Cardiac septum (tissue), 1 donor: ENCODE results near the gene MPC1. TPM values are rescaled to one million over a fixed set of nuclear protein-coding genes. Genes with fewer than 3 reads are reported as not detected.
A peak's percentile ranks its signal among the peaks of the same experiment; 100 is the strongest.

ENCODE experiments used
- DNase-seq: peaks from one replicate; pipeline ENCODE4 v3.0.0-alpha.2; 2020; ENCODE audit warnings: low spot score
- intact Hi-C: fragments of 100-400 bp; cut with DNase I; formaldehyde crosslinking; loops from one replicate; pipeline ENCODE4 v1.14.0; 2022
- long read RNA-seq: library from polyadenylated mRNA; unstranded; transcript quantifications from one replicate; pipeline ENCODE4 v2.0.0, GENCODE V29; 2021
- total RNA-seq: library from RNA; stranded (reverse); fragmentation: NEBNext Ultra II Directional; extraction: Animal tissue kit (Norgen Biotek cat#: 25700); gene quantifications from one replicate; pipeline ENCODE4 v1.2.1, GENCODE V29; 2021
- donor health status: DM: no; HTN: no; CAD: no.

MPC1 gene
- total RNA-seq, result 396 TPM
- long read RNA-seq, transcript MPC1-201 (4 exons, 976 nt), result major isoform, 492 of 520 reads
- long read RNA-seq, partial matches to known transcripts, result 4 of 520 reads
- long read RNA-seq, other reads (novel, unspliced or antisense), result 24 of 520 reads

GRCh38 chr6:166382933-166383801 is at the start of gene MPC1:
TSS of gene MPC1 (minus strand) at chr6:166382940. CDS start at chr6:166382876, 64 bp downstream.
- intact Hi-C loops, result loop anchor here (2.0 to 5.0 kb wide), 3 partner anchors 18 to 66 kb away; partner anchors contain the start of gene SFT2D1
- peak; percentile 98 for DNase-seq

GRCh38 chr6:166430269-166430668 is 47.5 kb upstream of the MPC1 start:
- intact Hi-C loops, result no loop called here
- peak; percentile 22 for DNase-seq

- intact Hi-C loops, result no loop called here
- DNase-seq, result peak; percentile 9
These were observed 41.7 kb upstream of the MPC1 start for GRCh38 chr6:166424431-166424830.

GRCh38 chr6:166423781-166424180 is 41.0 kb upstream of the MPC1 start:
- peak; percentile 12 for DNase-seq
- intact Hi-C loops, result no loop called here

GRCh38 chr6:166423051-166423745 is 40.5 kb upstream of the MPC1 start:
- intact Hi-C loops, result no loop called here
- peak; percentile 12 for DNase-seq

- intact Hi-C loops, result no loop called here
These were observed 39.6 kb upstream of the MPC1 start for GRCh38 chr6:166422201-166422940.

GRCh38 chr6:166420351-166420750 is 37.6 kb upstream of the MPC1 start:
- DNase-seq, result peak; percentile 17
- intact Hi-C loops, result no loop called here

More at GRCh38 chr6:166422201-166422940, 39.6 kb upstream of the MPC1 start:
- peak; percentile 36 for DNase-seq

GRCh38 chr6:166419717-166420116 is 37.0 kb upstream of the MPC1 start:
- intact Hi-C loops, result no loop called here
- DNase-seq, result peak; percentile 68

GRCh38 chr6:166419286-166419685 is 36.5 kb upstream of the MPC1 start:
- DNase-seq, result peak; percentile 29
- intact Hi-C loops, result no loop called here

- peak; percentile 47 for DNase-seq
- intact Hi-C loops, result no loop called here
These were observed 36.0 kb upstream of the MPC1 start for GRCh38 chr6:166418691-166419143.

- no peak for DNase-seq
- intact Hi-C loops, result no loop called here
These were observed 34.5 kb upstream of the MPC1 start for GRCh38 chr6:166417285-166417691.

- intact Hi-C loops, result no loop called here
- DNase-seq, result peak; percentile 24
These were observed 33.1 kb upstream of the MPC1 start for GRCh38 chr6:166415833-166416347.

GRCh38 chr6:166415306-166415705 is 32.6 kb upstream of the MPC1 start:
- intact Hi-C loops, result no loop called here
- peak; percentile 33 for DNase-seq

GRCh38 chr6:166413491-166413951 is 30.8 kb upstream of the MPC1 start:
- intact Hi-C loops, result no loop called here
- peak; percentile 53 for DNase-seq

- intact Hi-C loops, result no loop called here
These were observed 30.2 kb upstream of the MPC1 start for GRCh38 chr6:166412911-166413384.

GRCh38 chr6:166412156-166412910 is 29.6 kb upstream of the MPC1 start:
- DNase-seq, result peak; percentile 57
- intact Hi-C loops, result no loop called here

More at GRCh38 chr6:166412911-166413384, 30.2 kb upstream of the MPC1 start:
- DNase-seq, result peak; percentile 61

- DNase-seq, result peak; percentile 1
- intact Hi-C loops, result no loop called here
These were observed 29.0 kb upstream of the MPC1 start for GRCh38 chr6:166411721-166412151.

GRCh38 chr6:166411271-166411670 is 28.5 kb upstream of the MPC1 start:
- intact Hi-C loops, result no loop called here
- DNase-seq, result no peak
